Activated naive CD4-positive, alpha-beta T cell treated with anti-CD3 and anti-CD28 coated beads, Interleukin-2, amount 50 U/mL, for 24 hours (primary cell): ENCODE results near the gene GPC5.

Experiments used
- H3K27ac Mint-ChIP-seq: one replicate; pipeline ENCODE4 v1.8.0; 2021; ENCODE audit warnings: mild to moderate bottlenecking, mixed read lengths
- H3K27me3 Mint-ChIP-seq: one replicate; pipeline ENCODE4 v1.8.0; 2021; ENCODE audit warnings: mixed read lengths
- H3K36me3 Mint-ChIP-seq: one replicate; pipeline ENCODE4 v1.8.0; 2021; ENCODE audit warnings: mixed read lengths
- H3K4me1 Mint-ChIP-seq: one replicate; pipeline ENCODE4 v1.8.0; 2021; ENCODE audit warnings: mixed read lengths
- H3K4me3 Mint-ChIP-seq: one replicate; pipeline ENCODE4 v1.8.0; 2021; ENCODE audit warnings: mild to moderate bottlenecking, mixed read lengths
- H3K9me3 Mint-ChIP-seq: one replicate; pipeline ENCODE4 v1.8.0; 2021; ENCODE audit warnings: mixed read lengths

Gene GPC5

GRCh38 chr13:91359631-91360030 is 38.8 kb upstream of the GPC5 start:
- Mint-ChIP-seq H3K4me1 (peaks cover 57% of the 10 kb centered on the region), H3K27me3 (no peaks in the 10 kb centered on the region), H3K9me3 (no peaks in the 10 kb centered on the region), H3K36me3 (peaks cover 12% of the 10 kb centered on the region), H3K4me3 (no peak overlapping the region), H3K27ac (peak overlapping the region; percentile 55)

DNA sequence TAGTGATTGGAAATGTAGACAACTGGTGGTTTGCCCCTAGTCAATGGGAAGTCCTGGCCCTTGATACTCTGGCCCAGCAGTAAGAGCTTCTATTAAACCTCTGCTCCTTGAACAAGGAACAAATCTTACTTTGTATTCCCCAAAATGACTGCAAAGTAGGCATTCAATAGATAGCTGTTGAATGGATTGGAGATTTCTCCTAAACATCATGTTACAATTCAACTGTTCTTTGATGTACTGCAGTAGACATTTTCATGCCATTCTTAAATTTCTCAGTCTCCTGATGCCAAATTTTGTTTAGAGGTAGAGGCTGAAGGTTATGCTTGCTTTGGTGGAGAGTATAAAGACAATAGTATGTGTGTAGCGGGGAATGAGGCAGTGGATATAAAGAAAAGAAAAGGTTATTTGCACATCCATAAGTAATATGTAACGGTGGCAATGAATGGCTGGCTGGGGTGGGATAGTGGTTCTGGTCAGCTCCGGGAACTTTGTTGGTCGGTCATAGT is 38.1 kb upstream of the GPC5 start:
- H3K9me3 Mint-ChIP-seq: no peaks in the 10 kb centered on the region
- peaks cover 12% of the 10 kb centered on the region for H3K36me3 Mint-ChIP-seq
- H3K27ac Mint-ChIP-seq: peak overlapping the region; percentile 38
- H3K4me3 Mint-ChIP-seq: no peak overlapping the region
- peaks cover 51% of the 10 kb centered on the region for H3K4me1 Mint-ChIP-seq
- H3K27me3 Mint-ChIP-seq: no peaks in the 10 kb centered on the region

DNA sequence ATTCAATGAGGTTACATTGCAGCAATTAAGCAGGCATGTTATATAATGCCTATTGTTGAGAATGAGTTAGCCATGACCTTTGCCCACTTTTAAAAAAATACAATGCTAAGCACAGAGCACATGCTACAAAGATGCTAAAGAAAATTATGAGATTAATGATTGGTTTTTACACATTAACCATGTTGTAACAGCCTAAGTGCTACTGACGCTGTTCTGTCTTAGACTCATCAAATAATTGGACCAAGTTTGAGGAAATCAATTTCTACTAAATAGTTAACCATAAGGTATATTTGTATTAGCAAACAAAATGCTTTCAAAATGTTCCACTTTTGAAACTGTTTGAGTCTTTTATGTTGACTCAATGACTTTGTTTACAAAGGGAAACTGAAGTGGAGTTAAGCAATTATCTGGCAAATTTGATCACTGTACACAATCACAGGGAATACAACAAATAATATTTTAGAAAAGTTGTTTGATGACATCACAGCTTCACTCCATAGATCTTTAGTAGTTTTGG is 36.6 kb upstream of the GPC5 start:
- no peak overlapping the region for H3K27ac Mint-ChIP-seq
- H3K9me3 Mint-ChIP-seq: no peaks in the 10 kb centered on the region
- peaks cover 36% of the 10 kb centered on the region for H3K4me1 Mint-ChIP-seq
- no peaks in the 10 kb centered on the region for H3K27me3 Mint-ChIP-seq
- H3K36me3 Mint-ChIP-seq: peaks cover 6% of the 10 kb centered on the region
- H3K4me3 Mint-ChIP-seq: no peak overlapping the region

GRCh38 chr13:91362908-91363307 is 35.5 kb upstream of the GPC5 start:
- Mint-ChIP-seq H3K9me3 (no peaks in the 10 kb centered on the region), H3K4me3 (no peak overlapping the region), H3K4me1 (peaks cover 26% of the 10 kb centered on the region), H3K27me3 (no peaks in the 10 kb centered on the region), H3K36me3 (no peaks in the 10 kb centered on the region), H3K27ac (no peak overlapping the region)

DNA sequence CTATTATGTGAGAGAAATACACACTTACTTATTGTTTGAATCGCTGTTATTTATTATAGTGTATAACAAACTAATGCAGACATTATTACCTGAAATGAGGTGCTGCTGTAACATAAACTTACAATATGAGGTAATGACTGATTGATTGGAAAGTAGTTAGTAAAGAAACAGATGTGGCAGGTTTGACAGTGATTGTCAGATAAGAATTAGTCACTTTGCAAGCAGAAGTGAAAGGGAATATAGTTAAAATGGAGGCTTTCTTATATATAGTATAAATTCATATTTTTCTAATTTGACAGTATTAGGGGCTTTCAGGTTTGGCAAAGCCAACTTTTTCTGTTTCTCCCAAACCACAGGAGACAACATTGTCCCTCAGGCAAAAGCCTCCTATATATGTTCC is 30.3 kb upstream of the GPC5 start:
- peak overlapping the region; percentile 75 for H3K4me3 Mint-ChIP-seq
- H3K4me1 Mint-ChIP-seq: peaks cover 19% of the 10 kb centered on the region
- H3K36me3 Mint-ChIP-seq: no peaks in the 10 kb centered on the region
- H3K27me3 Mint-ChIP-seq: no peaks in the 10 kb centered on the region
- no peak overlapping the region for H3K27ac Mint-ChIP-seq
- no peaks in the 10 kb centered on the region for H3K9me3 Mint-ChIP-seq

DNA sequence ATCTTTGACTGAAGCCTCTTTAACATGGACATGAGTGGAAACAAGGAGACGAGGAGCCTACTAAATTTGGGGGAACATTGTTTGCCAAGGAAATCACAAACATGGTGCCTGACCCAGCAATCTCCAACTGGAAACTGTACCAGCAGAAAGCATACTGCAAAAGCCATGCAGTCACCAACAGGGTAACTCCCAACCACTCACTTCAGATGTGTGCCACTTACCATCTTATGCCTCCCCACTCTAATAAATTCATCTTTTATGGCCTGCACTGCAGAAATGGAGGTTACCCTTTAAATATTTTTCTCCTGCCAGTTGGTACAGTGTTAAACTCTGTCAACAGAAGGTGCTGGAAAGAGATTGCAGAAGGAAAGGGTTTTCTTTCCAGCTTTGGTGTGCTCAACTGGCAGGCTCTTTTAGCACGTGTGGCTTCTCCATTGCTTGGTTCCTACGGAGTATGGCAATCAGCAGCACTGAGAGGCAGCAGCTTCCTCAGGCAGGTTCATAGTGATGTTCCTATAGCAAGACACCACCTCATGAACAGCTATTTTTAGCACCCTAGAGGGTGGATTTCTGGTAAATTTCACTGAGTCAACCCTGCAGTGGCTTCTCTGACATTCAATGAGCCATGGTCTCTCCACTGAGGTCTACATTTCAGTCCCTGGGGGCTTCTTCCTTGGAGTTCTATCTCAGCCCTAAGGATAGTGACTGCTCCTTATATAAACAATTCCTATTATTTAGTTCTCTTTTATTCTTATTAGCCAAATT is 29.6 kb upstream of the GPC5 start:
- Mint-ChIP-seq H3K4me3 (peak overlapping the region; percentile 75), H3K4me1 (peaks cover 19% of the 10 kb centered on the region), H3K36me3 (no peaks in the 10 kb centered on the region), H3K27ac (peak overlapping the region; percentile 91), H3K27me3 (peaks cover under 1% of the 10 kb centered on the region), H3K9me3 (no peaks in the 10 kb centered on the region)

GRCh38 chr13:91369441-91369831 is 29.0 kb upstream of the GPC5 start:
- H3K27ac Mint-ChIP-seq: peak overlapping the region; percentile 65

GRCh38 chr13:91370501-91370900 is 27.9 kb upstream of the GPC5 start:
- Mint-ChIP-seq H3K27ac (no peak overlapping the region), H3K36me3 (no peaks in the 10 kb centered on the region), H3K4me3 (no peak overlapping the region), H3K4me1 (peaks cover 26% of the 10 kb centered on the region), H3K27me3 (peaks cover 4% of the 10 kb centered on the region), H3K9me3 (no peaks in the 10 kb centered on the region)

More at GRCh38 chr13:91369441-91369831, 29.0 kb upstream of the GPC5 start:
- peak overlapping the region; percentile 42 for H3K4me3 Mint-ChIP-seq
- H3K27me3 Mint-ChIP-seq: peaks cover 3% of the 10 kb centered on the region
- no peaks in the 10 kb centered on the region for H3K9me3 Mint-ChIP-seq
- no peaks in the 10 kb centered on the region for H3K36me3 Mint-ChIP-seq
- peaks cover 19% of the 10 kb centered on the region for H3K4me1 Mint-ChIP-seq

DNA sequence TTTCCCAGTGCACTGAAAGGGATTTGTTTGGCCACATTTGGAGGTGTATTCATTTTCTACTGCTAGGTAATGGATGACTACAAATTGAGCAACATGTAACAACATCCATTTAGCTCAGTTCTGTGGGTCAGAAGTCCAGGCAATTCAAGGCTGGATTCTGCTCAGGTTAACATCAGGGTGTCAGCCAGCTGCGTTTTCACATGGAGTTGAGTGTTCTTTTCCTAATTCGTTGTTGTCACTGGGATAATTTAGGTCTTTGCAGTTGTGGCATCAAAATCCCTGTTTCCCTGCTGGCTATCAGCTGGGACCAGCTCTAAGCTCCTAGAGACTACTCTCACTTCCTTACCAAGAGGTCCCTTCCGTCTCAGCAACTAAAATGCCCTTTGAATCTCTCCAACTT is 25.5 kb upstream of the GPC5 start:
- Mint-ChIP-seq H3K4me1 (peaks cover 26% of the 10 kb centered on the region), H3K4me3 (no peak overlapping the region), H3K27me3 (peaks cover 4% of the 10 kb centered on the region), H3K27ac (no peak overlapping the region), H3K9me3 (no peaks in the 10 kb centered on the region), H3K36me3 (no peaks in the 10 kb centered on the region)

DNA sequence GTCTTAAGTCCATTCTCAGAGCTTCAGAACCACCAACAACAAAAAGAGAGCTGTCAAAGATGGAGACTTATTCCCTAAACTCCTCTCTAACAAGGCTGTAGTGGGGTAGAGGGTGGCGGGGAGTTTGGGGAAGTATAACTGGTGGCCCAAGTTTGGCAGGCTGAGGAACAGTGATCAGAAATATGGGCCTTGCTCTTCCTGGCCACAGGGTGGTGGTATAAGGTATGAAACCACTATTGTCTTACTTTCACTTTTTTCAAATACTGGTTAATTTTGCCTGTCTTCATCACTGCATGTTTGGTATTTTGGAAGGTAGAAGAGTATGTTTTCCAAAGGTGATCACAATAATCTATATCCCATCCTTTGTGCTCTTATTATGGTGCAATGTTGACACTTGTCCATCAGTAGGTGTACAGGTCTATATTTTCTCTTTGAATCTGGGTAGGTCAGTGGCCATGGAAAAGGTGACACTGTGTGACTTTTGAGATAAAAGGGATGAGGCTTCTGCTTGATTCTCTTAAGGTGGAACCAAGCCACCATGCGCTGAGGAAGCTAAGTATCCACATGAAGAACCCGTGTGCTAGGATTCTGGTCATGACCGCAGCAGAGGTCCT is 23.2 kb upstream of the GPC5 start:
- no peak overlapping the region for H3K4me3 Mint-ChIP-seq

DNA sequence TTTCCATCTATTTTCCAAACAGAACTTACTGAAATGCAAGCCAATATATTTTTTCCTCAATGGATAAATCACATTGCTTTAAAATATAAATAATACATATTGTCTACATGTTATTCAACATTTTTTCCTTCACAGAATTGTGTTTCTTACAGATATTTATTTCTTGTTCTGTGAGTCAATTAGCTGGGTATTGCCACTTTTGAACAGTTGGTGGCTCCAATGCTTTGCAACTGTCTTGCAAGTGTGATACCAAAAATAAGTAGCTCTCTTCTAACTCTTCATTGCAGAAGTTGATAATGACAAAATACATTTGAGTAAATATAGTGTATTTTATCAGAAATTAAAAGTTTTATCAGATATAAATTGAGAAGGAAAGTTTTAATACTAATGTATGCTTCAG is 17.1 kb upstream of the GPC5 start:
- Mint-ChIP-seq H3K36me3 (no peaks in the 10 kb centered on the region), H3K27me3 (peaks cover 3% of the 10 kb centered on the region), H3K9me3 (no peaks in the 10 kb centered on the region), H3K4me1 (no peaks in the 10 kb centered on the region), H3K27ac (no peak overlapping the region), H3K4me3 (no peak overlapping the region)

More for the DNA sequence above, 23.2 kb upstream of the GPC5 start:
- Mint-ChIP-seq H3K4me1 (peaks cover 8% of the 10 kb centered on the region), H3K27ac (no peak overlapping the region), H3K9me3 (no peaks in the 10 kb centered on the region), H3K36me3 (no peaks in the 10 kb centered on the region), H3K27me3 (peaks cover 4% of the 10 kb centered on the region)

- Mint-ChIP-seq H3K9me3 (no peaks in the 10 kb centered on the region), H3K4me1 (no peaks in the 10 kb centered on the region), H3K27me3 (peaks cover 10% of the 10 kb centered on the region), H3K27ac (no peak overlapping the region), H3K4me3 (no peak overlapping the region), H3K36me3 (no peaks in the 10 kb centered on the region)
Measured at GRCh38 chr13:91383836-91384235, 14.6 kb upstream of the GPC5 start.

GRCh38 chr13:91384896-91385295 is 13.5 kb upstream of the GPC5 start:
- Mint-ChIP-seq H3K4me1 (no peaks in the 10 kb centered on the region), H3K27me3 (peaks cover 14% of the 10 kb centered on the region), H3K36me3 (no peaks in the 10 kb centered on the region), H3K4me3 (no peak overlapping the region), H3K9me3 (no peaks in the 10 kb centered on the region), H3K27ac (no peak overlapping the region)

DNA sequence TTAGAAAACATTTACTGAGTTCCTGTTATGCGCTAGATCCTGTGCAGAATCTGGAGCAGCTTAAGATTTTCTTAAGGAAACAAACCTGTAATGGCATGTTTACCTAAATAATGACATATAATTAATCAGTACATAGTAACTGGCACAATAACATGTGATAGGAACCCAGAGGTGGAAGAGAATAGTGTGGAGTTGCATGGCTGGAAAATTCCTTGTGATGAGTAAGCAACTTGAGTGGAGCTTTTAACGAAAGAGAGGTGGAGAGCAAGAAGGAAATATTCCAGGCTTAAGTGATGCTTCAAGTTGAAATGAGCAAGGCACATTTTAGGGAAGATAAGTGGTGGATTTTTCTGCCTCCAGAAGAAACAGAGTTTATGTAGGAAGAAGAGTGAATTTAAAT is 9.2 kb upstream of the GPC5 start:
- Mint-ChIP-seq H3K4me1 (no peaks in the 10 kb centered on the region), H3K27me3 (peaks cover 30% of the 10 kb centered on the region), H3K36me3 (peaks cover 2% of the 10 kb centered on the region), H3K4me3 (no peak overlapping the region), H3K9me3 (no peaks in the 10 kb centered on the region), H3K27ac (no peak overlapping the region)

DNA sequence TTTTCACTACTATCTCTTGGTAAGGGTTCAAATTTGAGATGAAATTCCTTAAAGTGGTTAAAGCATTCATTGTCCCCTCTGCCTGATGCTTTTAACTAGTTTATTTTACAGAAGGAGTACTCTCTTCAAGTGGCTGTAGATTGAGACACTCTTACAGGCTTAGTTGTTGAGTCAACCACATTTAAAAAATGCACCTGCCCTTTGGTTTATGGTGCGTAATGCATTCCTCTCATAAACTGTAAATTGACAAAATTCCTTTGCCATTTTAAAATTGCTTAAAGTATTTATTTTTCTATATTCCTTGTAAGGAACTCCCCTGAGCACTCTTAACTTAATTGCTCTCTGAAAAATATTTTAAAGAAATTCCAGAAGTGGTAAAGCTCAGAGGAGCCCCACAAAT is 826 bp upstream of the GPC5 start:
- Mint-ChIP-seq H3K9me3 (no peaks in the 10 kb centered on the region), H3K27me3 (peaks cover 46% of the 10 kb centered on the region), H3K4me1 (peaks cover 12% of the 10 kb centered on the region), H3K27ac (no peak overlapping the region), H3K4me3 (no peak overlapping the region), H3K36me3 (no peaks in the 10 kb centered on the region)
